HEK293 (cell line): ENCODE results near the gene TMEM236.

Experiments used
- CTCF ChIA-PET: fragments of 350-600 bp; formaldehyde crosslinking; extraction: SDS; loops from one replicate; lab custom pipeline; 2021; ENCODE audit warnings: antibody characterized with exemption; lab: Yijun Ruan, JAX
- POLR2A ChIA-PET: fragments of 300-600 bp; formaldehyde crosslinking; extraction: SDS; loops from one replicate; lab custom pipeline; 2020; ENCODE audit warnings: antibody characterized with exemption, inconsistent platforms; lab: Yijun Ruan, JAX
- H3K27ac ChIP-seq: fragments of 200-500 bp; sonication (Bioruptor generic); 2 replicates; pipeline ENCODE4 v1.5.1; 2014; ENCODE audit warnings: low read depth, low read length, control low read depth, inconsistent platforms; ENCODE audit errors: extremely low read depth
- H3K36me3 ChIP-seq, 2 experiments: fragments of 200-500 bp in 1 of 2; sonication (Bioruptor generic) in 1 of 2; 1 replicate in 1 of 2; 2 replicates in 1 of 2; pipeline ENCODE4 v1.5.1; 2014 to 2017; ENCODE audit warnings: inconsistent platforms in 2 of 2, low read length in 2 of 2; ENCODE audit not compliant: control insufficient read depth in 2 of 2, insufficient read depth in 1 of 2
- H3K4me1 ChIP-seq: fragments of 200-500 bp; sonication (Bioruptor generic); 2 replicates; pipeline ENCODE4 v1.5.1; 2014; ENCODE audit warnings: mild to moderate bottlenecking, low read length, inconsistent platforms; ENCODE audit not compliant: control insufficient read depth, insufficient read depth
- H3K4me3 ChIP-seq: 2 replicates; pipeline ENCODE4 v1.5.1; 2011; ENCODE audit warnings: low read depth, mild to moderate bottlenecking, control low read depth, low read length, moderate library complexity
- H3K9me3 ChIP-seq: fragments of 200-500 bp; sonication (Bioruptor generic); 2 replicates; pipeline ENCODE4 v1.5.1; 2014; ENCODE audit warnings: low read depth, low read length, inconsistent platforms; ENCODE audit not compliant: control insufficient read depth, insufficient read depth
- BCL11A ChIP-seq: fragments of 450-650 bp; formaldehyde crosslinking; IDR thresholded peaks from 2 replicates; pipeline ENCODE4 v1.5.1; 2016; ENCODE audit warnings: low read depth, missing biosample characterization, missing genetic modification characterization
- BCL11B ChIP-seq: fragments of 450-650 bp; formaldehyde crosslinking; IDR thresholded peaks from 2 replicates; pipeline ENCODE4 v1.5.1; 2016; ENCODE audit warnings: low read depth, missing biosample characterization, missing genetic modification characterization
- HOXD13 ChIP-seq: sonication (generic); formaldehyde crosslinking; IDR thresholded peaks from 2 replicates; pipeline ENCODE4 v1.8.0; 2022; ENCODE audit warnings: missing genetic modification reagents, borderline replicate concordance
- OSR2 ChIP-seq: fragments of 450-650 bp; formaldehyde crosslinking; IDR thresholded peaks from 2 replicates; pipeline ENCODE4 v1.5.1; 2016; ENCODE audit warnings: missing biosample characterization, missing genetic modification characterization
- OVOL3 ChIP-seq: fragments of 450-650 bp; formaldehyde crosslinking; IDR thresholded peaks from 2 replicates; pipeline ENCODE4 v1.5.1; 2016; ENCODE audit warnings: missing biosample characterization, missing genetic modification characterization
- SETDB1 ChIP-seq: IDR thresholded peaks from one replicate; pipeline ENCODE4 v1.6.1; 2017; ENCODE audit warnings: mild to moderate bottlenecking, low read length, moderate library complexity, mixed read lengths; ENCODE audit not compliant: insufficient read length
- SP7 ChIP-seq: fragments of 450-650 bp; formaldehyde crosslinking; IDR thresholded peaks from 2 replicates; pipeline ENCODE4 v1.5.1; 2016; ENCODE audit warnings: missing biosample characterization, missing genetic modification characterization
- TCF7L2 ChIP-seq: IDR thresholded peaks from 2 replicates; pipeline ENCODE4 v1.6.1; 2011; ENCODE audit warnings: low read depth, mild to moderate bottlenecking, inconsistent platforms, low read length, moderate library complexity, borderline replicate concordance
- ZNF114 ChIP-seq: fragments of 450-650 bp; formaldehyde crosslinking; IDR thresholded peaks from 2 replicates; pipeline ENCODE4 v1.5.0; 2017; ENCODE audit warnings: missing biosample characterization, missing genetic modification characterization
- ZNF140 ChIP-seq: fragments of 450-650 bp; formaldehyde crosslinking; IDR thresholded peaks from 2 replicates; pipeline ENCODE4 v1.5.1; 2016; ENCODE audit warnings: missing biosample characterization, missing genetic modification characterization
- ZNF146 ChIP-seq: fragments of 450-650 bp; formaldehyde crosslinking; IDR thresholded peaks from 2 replicates; pipeline ENCODE4 v1.5.1; 2016; ENCODE audit warnings: missing biosample characterization, missing genetic modification characterization
- ZNF292 ChIP-seq: fragments of 450-650 bp; formaldehyde crosslinking; IDR thresholded peaks from 2 replicates; pipeline ENCODE4 v1.5.1; 2016; ENCODE audit warnings: low read depth, missing biosample characterization, missing genetic modification characterization, borderline replicate concordance
- ZNF302 ChIP-seq: fragments of 450-650 bp; formaldehyde crosslinking; IDR thresholded peaks from 2 replicates; pipeline ENCODE4 v1.5.1; 2016; ENCODE audit warnings: missing biosample characterization, missing genetic modification characterization, low read depth
- ZNF350 ChIP-seq: fragments of 450-650 bp; formaldehyde crosslinking; IDR thresholded peaks from 2 replicates; pipeline ENCODE4 v1.5.0; 2017; ENCODE audit warnings: missing biosample characterization, mild to moderate bottlenecking, missing genetic modification characterization
- ZNF391 ChIP-seq: fragments of 450-650 bp; formaldehyde crosslinking; IDR thresholded peaks from 2 replicates; pipeline ENCODE4 v1.5.1; 2016; ENCODE audit warnings: low read depth, missing biosample characterization, missing genetic modification characterization, borderline replicate concordance
- ZNF423 ChIP-seq: fragments of 450-650 bp; formaldehyde crosslinking; IDR thresholded peaks from 2 replicates; pipeline ENCODE4 v1.5.1; 2016; ENCODE audit warnings: missing biosample characterization, missing genetic modification characterization
- ZNF473 ChIP-seq: fragments of 450-650 bp; formaldehyde crosslinking; IDR thresholded peaks from 2 replicates; pipeline ENCODE4 v1.5.1; 2017; ENCODE audit warnings: missing biosample characterization, missing genetic modification characterization
- ZNF501 ChIP-seq: fragments of 450-650 bp; formaldehyde crosslinking; IDR thresholded peaks from 2 replicates; pipeline ENCODE4 v1.5.1; 2016; ENCODE audit warnings: missing biosample characterization, missing genetic modification characterization
- ZNF510 ChIP-seq: fragments of 450-650 bp; formaldehyde crosslinking; IDR thresholded peaks from 2 replicates; pipeline ENCODE4 v1.5.1; 2018; ENCODE audit warnings: mild to moderate bottlenecking, missing genetic modification characterization, missing biosample characterization; ENCODE audit not compliant: insufficient replicate concordance
- ZNF600 ChIP-seq: fragments of 450-650 bp; formaldehyde crosslinking; IDR thresholded peaks from 2 replicates; pipeline ENCODE4 v1.5.1; 2016; ENCODE audit warnings: missing biosample characterization, missing genetic modification characterization
- ZNF658 ChIP-seq: fragments of 450-650 bp; formaldehyde crosslinking; IDR thresholded peaks from 2 replicates; pipeline ENCODE4; 2016; ENCODE audit warnings: missing biosample characterization, missing genetic modification characterization
- ZNF768 ChIP-seq: fragments of 450-650 bp; formaldehyde crosslinking; IDR thresholded peaks from 2 replicates; pipeline ENCODE4 v1.5.1; 2018; ENCODE audit warnings: missing biosample characterization, mild to moderate bottlenecking, missing genetic modification characterization
- ZNF776 ChIP-seq: fragments of 450-650 bp; formaldehyde crosslinking; IDR thresholded peaks from 2 replicates; pipeline ENCODE4 v1.5.0; 2017; ENCODE audit warnings: missing biosample characterization, missing genetic modification characterization, borderline replicate concordance
- ZNF785 ChIP-seq: fragments of 450-650 bp; formaldehyde crosslinking; IDR thresholded peaks from 2 replicates; pipeline ENCODE4 v1.5.1; 2016; ENCODE audit warnings: missing biosample characterization, missing genetic modification characterization
- ZNF843 ChIP-seq: fragments of 450-650 bp; formaldehyde crosslinking; IDR thresholded peaks from 2 replicates; pipeline ENCODE4 v1.5.1; 2016; ENCODE audit warnings: missing biosample characterization, missing genetic modification characterization
- TF ChIP-seq, protein P1 (sequence below): fragments of 450-650 bp; IDR thresholded peaks from 2 replicates; pipeline ENCODE4 v1.5.1; 2018; ENCODE audit warnings: missing biosample characterization, missing genetic modification characterization
- TF ChIP-seq, protein P2 (sequence below): fragments of 450-650 bp; formaldehyde crosslinking; IDR thresholded peaks from 2 replicates; pipeline ENCODE4 v1.5.1; 2017; ENCODE audit warnings: missing biosample characterization, missing genetic modification characterization
- TF ChIP-seq, protein P3 (sequence below): fragments of 450-650 bp; formaldehyde crosslinking; IDR thresholded peaks from 2 replicates; pipeline ENCODE4 v1.5.1; 2016; ENCODE audit warnings: missing biosample characterization, missing genetic modification characterization
- TF ChIP-seq, protein P4 (sequence below): fragments of 450-650 bp; formaldehyde crosslinking; IDR thresholded peaks from 2 replicates; pipeline ENCODE4 v1.5.1; 2016; ENCODE audit warnings: missing biosample characterization, missing genetic modification characterization, low read depth

The TMEM236 gene

DNA sequence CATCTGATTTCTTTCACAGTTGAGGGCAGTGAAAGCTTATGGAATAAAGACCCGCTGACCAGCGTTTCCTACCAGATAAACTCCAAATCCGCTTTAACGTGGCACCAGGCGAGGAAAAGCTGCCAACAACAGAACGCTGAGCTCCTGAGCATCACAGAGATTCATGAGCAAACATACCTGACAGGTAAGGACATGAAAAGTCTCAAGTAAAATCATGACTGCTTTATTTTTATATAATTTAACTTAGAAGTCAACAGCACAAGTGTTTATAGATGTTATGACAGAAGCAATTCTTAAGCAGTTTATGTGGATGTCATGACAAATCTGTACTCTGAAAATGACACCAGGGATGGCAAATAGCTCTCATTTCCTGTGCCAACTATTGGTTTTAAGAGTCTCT is 81.7 kb downstream of the TMEM236 start:
- CTCF ChIA-PET: interaction anchor here (0.6 kb wide), 1 partner anchor 480 kb away, joined by 3 read pairs; no protein-coding TSS in a partner anchor
- Histone ChIP-seq H3K4me1 (no peaks in the 10 kb centered on the region), H3K36me3 (no peaks in the 10 kb centered on the region), H3K4me3 (no peak overlapping the region), H3K27ac (no peak overlapping the region), H3K9me3 (no peaks in the 10 kb centered on the region)
- POLR2A ChIA-PET: no interaction called here
- TF ChIP-seq, protein P1, sequence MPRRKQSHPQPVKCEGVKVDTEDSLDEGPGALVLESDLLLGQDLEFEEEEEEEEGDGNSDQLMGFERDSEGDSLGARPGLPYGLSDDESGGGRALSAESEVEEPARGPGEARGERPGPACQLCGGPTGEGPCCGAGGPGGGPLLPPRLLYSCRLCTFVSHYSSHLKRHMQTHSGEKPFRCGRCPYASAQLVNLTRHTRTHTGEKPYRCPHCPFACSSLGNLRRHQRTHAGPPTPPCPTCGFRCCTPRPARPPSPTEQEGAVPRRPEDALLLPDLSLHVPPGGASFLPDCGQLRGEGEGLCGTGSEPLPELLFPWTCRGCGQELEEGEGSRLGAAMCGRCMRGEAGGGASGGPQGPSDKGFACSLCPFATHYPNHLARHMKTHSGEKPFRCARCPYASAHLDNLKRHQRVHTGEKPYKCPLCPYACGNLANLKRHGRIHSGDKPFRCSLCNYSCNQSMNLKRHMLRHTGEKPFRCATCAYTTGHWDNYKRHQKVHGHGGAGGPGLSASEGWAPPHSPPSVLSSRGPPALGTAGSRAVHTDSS (tag by site-specific recombination): no peak
- TF ChIP-seq BCL11A (tag by site-specific recombination): no peak
- TF ChIP-seq ZNF843: no peak
- no peak for TF ChIP-seq TCF7L2
- no peak for TF ChIP-seq ZNF146 (tag by site-specific recombination)
- TF ChIP-seq ZNF768 (tag by site-specific recombination): no peak
- no peak for TF ChIP-seq HOXD13
- TF ChIP-seq ZNF473 (tag by site-specific recombination): no peak
- TF ChIP-seq ZNF600 (tag by site-specific recombination): no peak
- no peak for TF ChIP-seq ZNF785
- TF ChIP-seq, protein P2, sequence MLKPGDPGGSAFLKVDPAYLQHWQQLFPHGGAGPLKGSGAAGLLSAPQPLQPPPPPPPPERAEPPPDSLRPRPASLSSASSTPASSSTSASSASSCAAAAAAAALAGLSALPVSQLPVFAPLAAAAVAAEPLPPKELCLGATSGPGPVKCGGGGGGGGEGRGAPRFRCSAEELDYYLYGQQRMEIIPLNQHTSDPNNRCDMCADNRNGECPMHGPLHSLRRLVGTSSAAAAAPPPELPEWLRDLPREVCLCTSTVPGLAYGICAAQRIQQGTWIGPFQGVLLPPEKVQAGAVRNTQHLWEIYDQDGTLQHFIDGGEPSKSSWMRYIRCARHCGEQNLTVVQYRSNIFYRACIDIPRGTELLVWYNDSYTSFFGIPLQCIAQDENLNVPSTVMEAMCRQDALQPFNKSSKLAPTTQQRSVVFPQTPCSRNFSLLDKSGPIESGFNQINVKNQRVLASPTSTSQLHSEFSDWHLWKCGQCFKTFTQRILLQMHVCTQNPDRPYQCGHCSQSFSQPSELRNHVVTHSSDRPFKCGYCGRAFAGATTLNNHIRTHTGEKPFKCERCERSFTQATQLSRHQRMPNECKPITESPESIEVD (tag by site-specific recombination): no peak
- TF ChIP-seq ZNF140 (tag by site-specific recombination): no peak
- TF ChIP-seq, protein P3, sequence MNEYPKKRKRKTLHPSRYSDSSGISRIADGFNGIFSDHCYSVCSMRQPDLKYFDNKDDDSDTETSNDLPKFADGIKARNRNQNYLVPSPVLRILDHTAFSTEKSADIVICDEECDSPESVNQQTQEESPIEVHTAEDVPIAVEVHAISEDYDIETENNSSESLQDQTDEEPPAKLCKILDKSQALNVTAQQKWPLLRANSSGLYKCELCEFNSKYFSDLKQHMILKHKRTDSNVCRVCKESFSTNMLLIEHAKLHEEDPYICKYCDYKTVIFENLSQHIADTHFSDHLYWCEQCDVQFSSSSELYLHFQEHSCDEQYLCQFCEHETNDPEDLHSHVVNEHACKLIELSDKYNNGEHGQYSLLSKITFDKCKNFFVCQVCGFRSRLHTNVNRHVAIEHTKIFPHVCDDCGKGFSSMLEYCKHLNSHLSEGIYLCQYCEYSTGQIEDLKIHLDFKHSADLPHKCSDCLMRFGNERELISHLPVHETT (tag by site-specific recombination): no peak
- no peak for TF ChIP-seq ZNF501 (tag by site-specific recombination)
- TF ChIP-seq ZNF350 (tag by site-specific recombination): no peak
- no peak for TF ChIP-seq ZNF391 (tag by site-specific recombination)
- TF ChIP-seq BCL11B (tag by site-specific recombination): no peak
- TF ChIP-seq, protein P4, sequence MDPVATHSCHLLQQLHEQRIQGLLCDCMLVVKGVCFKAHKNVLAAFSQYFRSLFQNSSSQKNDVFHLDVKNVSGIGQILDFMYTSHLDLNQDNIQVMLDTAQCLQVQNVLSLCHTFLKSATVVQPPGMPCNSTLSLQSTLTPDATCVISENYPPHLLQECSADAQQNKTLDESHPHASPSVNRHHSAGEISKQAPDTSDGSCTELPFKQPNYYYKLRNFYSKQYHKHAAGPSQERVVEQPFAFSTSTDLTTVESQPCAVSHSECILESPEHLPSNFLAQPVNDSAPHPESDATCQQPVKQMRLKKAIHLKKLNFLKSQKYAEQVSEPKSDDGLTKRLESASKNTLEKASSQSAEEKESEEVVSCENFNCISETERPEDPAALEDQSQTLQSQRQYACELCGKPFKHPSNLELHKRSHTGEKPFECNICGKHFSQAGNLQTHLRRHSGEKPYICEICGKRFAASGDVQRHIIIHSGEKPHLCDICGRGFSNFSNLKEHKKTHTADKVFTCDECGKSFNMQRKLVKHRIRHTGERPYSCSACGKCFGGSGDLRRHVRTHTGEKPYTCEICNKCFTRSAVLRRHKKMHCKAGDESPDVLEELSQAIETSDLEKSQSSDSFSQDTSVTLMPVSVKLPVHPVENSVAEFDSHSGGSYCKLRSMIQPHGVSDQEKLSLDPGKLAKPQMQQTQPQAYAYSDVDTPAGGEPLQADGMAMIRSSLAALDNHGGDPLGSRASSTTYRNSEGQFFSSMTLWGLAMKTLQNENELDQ (tag by site-specific recombination): no peak
- TF ChIP-seq ZNF510: no peak
- TF ChIP-seq SETDB1: no peak

DNA sequence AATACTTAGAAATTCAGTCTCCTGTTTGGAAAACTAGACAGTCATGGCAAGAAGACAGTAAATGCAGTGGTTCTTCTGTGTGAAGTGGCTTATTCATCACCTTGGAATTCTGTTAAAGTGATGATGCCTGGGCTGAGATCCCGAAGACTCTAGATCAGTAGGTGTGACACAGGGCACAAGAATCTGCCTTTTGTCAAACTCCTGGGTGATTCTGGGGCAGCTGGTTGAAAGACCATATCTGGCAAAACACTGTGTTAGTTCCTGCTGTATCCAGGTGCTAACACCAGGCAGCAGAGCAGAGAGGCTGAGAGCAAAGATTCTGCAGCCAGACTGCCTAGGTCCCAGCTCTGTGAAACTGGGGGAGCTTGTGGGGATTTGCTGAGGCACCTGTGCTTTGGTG is 83.7 kb downstream of the TMEM236 start:
- no peak overlapping the region for H3K4me3 ChIP-seq
- no peaks in the 10 kb centered on the region for H3K4me1 ChIP-seq
- ChIA-PET POLR2A (interaction anchor here (0.8 kb wide), 1 partner anchor 192 kb away, joined by 3 read pairs; the partner anchor contains the start of gene STAM), CTCF (interaction anchor here (0.5 to 1.1 kb wide), 3 partner anchors 14 to 403 kb away, joined by 3 read pairs; no protein-coding TSS in a partner anchor)
- no peak overlapping the region for H3K27ac ChIP-seq
- no peaks in the 10 kb centered on the region for H3K36me3 ChIP-seq
- H3K9me3 ChIP-seq: no peaks in the 10 kb centered on the region
- no peak for TF ChIP-seq ZNF658 (tag by site-specific recombination)
- no peak for TF ChIP-seq ZNF292
- TF ChIP-seq OVOL3 (tag by site-specific recombination): no peak
- TF ChIP-seq ZNF423 (tag by site-specific recombination): no peak
- TF ChIP-seq ZNF776 (tag by site-specific recombination): no peak
- TF ChIP-seq SP7 (tag by site-specific recombination): no peak
- no peak for TF ChIP-seq ZNF302 (tag by site-specific recombination)
- TF ChIP-seq ZNF146 (tag by site-specific recombination): no peak
- TF ChIP-seq, protein P1 (tag by site-specific recombination): no peak
- TF ChIP-seq ZNF114 (tag by site-specific recombination): no peak
- no peak for TF ChIP-seq OSR2 (tag by site-specific recombination)
